Stimulated activated naive CD8-positive, alpha-beta T cell treated with anti-CD3 and anti-CD28 coated beads, Interleukin-15, amount 100 ng/mL, for 72 hours (primary cell): ENCODE measurements around the gene METTL18.

Source experiments
- ATAC-seq: fragments of 150-1000 bp; cut with Tn5 transposase; 2 replicates; pipeline ENCODE4 v1.10.0; 2021; ENCODE audit warnings: mild to moderate bottlenecking, moderate library complexity
- DNase-seq, 2 donors: peaks; one replicate each; pipeline ENCODE4 v3.0.0; 2021 to 2022
- H3K27ac Mint-ChIP-seq, 2 donors: one replicate each; pipeline ENCODE4 v1.8.0; 2022; ENCODE audit warnings: mild to moderate bottlenecking in 2 of 2, mixed read lengths in 2 of 2, moderate library complexity in 2 of 2
- H3K27me3 Mint-ChIP-seq: one replicate; pipeline ENCODE4 v1.8.0; 2022; ENCODE audit warnings: mixed read lengths
- H3K4me1 Mint-ChIP-seq: one replicate; pipeline ENCODE4 v1.8.0; 2022; ENCODE audit warnings: mild to moderate bottlenecking, mixed read lengths
- H3K4me3 Mint-ChIP-seq, 2 donors: one replicate each; pipeline ENCODE4 v1.8.0; 2022; ENCODE audit warnings: mild to moderate bottlenecking in 2 of 2, mixed read lengths in 2 of 2, moderate library complexity in 1 of 2
- H3K9me3 Mint-ChIP-seq, 2 donors: one replicate each; pipeline ENCODE4 v1.8.0; 2022; ENCODE audit warnings: mixed read lengths in 2 of 2

Gene METTL18

GRCh38 chr1:169802888-169803287, 8.2 kb upstream of the METTL18 start:
- no peaks in the 10 kb centered on the region for H3K9me3 Mint-ChIP-seq
- ATAC-seq, result no peak
- no peak for DNase-seq
- no peaks in the 10 kb centered on the region for H3K27me3 Mint-ChIP-seq
- no peak overlapping the region for H3K27ac Mint-ChIP-seq
- peaks cover 2% of the 10 kb centered on the region for H3K4me1 Mint-ChIP-seq
- H3K4me3 Mint-ChIP-seq, result no peak overlapping the region

- H3K9me3 Mint-ChIP-seq, result no peaks in the 10 kb centered on the region
- H3K4me1 Mint-ChIP-seq, result peaks cover 38% of the 10 kb centered on the region
- no peak overlapping the region for H3K4me3 Mint-ChIP-seq
- no peak for ATAC-seq
- DNase-seq, result no peak
- no peak overlapping the region for H3K27ac Mint-ChIP-seq
- no peaks in the 10 kb centered on the region for H3K27me3 Mint-ChIP-seq
Observed at GRCh38 chr1:169797281-169797680, 2.6 kb upstream of the METTL18 start.

DNA sequence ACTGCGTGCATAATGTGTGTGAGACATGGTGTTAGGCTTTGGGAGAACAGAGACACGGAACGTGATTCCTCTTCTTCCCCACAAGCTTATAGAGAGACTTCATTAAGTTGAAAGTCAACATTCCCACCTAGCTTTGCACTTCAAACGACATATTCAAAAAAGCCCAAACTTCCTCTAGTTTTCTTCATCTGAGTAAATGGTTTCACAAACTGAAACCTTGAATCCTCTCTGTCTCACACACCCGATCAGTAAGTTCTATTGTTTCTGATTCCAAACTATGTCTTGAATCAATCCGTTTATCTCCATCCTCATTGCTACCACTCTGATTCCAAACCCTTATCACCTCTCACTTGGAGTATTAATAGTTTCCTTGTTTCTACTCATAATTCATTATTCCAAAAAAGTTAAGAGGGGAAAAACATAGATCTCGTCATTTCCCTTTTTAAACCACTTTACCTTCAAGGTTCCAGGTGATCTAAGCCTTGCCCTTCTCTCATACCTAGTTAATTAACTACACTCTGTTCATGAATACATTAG, 1.6 kb upstream of the METTL18 start:
- no peak for ATAC-seq
- Mint-ChIP-seq H3K9me3 (no peaks in the 10 kb centered on the region), H3K27me3 (no peaks in the 10 kb centered on the region), H3K4me1 (peaks cover 47% of the 10 kb centered on the region), H3K4me3 (peak overlapping the region; percentile 87 to 96), H3K27ac (peak overlapping the region in 1 of 2 donors; percentile 77)
- DNase-seq, result no peak

DNA sequence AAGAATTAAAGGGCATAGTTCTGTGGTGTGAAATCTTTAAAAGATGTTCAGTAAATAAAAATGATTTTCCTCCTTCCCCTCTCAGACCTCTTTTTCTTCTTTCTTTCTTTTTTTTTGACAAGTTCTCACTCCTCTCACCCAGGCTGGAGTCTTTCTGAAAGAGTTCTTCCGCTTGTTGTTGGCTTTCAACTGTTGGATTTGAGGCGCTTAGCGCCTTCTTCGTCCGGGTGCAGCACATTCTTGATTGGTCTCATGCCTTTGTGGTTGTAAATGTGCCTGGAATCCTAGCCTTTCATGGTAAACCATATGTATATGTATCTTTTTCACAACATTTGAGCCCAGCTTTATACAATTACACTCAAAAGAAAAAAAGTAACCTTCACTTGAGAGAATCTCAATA, 980 bp upstream of the METTL18 start:
- no peak for DNase-seq
- Mint-ChIP-seq H3K9me3 (no peaks in the 10 kb centered on the region), H3K4me1 (peaks cover 47% of the 10 kb centered on the region), H3K27ac (peak overlapping the region; percentile 98 to 99), H3K27me3 (no peaks in the 10 kb centered on the region), H3K4me3 (peak overlapping the region; percentile 87 to 96)
- ATAC-seq, result no peak

DNA sequence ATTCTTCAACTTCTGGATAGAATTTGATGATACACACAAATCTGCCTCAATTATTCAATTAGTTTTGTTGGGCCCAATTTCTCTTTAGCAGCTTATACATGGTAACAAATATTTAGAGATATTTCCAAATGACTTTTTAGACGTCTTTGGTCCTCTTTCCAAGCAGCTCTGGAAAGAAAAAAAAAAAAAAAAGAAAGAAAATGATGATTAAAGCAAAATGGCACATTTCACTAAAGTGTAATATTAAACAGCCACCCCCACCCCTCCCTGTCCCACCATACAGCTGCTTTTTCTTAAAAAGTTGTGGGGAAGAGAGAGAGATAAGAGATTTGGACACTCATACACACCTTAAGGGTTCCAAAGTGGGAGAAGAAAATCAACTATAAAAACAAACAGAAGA, 977 bp downstream of the METTL18 start:
- DNase-seq, result no peak
- Mint-ChIP-seq H3K27me3 (no peaks in the 10 kb centered on the region), H3K9me3 (no peaks in the 10 kb centered on the region), H3K27ac (peak overlapping the region in 1 of 2 donors; percentile 47), H3K4me1 (peaks cover 47% of the 10 kb centered on the region), H3K4me3 (peak overlapping the region; percentile 87 to 96)
- ATAC-seq, result no peak

- Mint-ChIP-seq H3K27me3 (peaks cover 8% of the 10 kb centered on the region), H3K4me1 (peaks cover 20% of the 10 kb centered on the region), H3K9me3 (no peaks in the 10 kb centered on the region), H3K4me3 (no peak overlapping the region), H3K27ac (no peak overlapping the region)
- ATAC-seq (no peak), DNase-seq (no peak)
Observed at GRCh38 chr1:169788402-169788801, 6.3 kb downstream of the METTL18 start.

DNA sequence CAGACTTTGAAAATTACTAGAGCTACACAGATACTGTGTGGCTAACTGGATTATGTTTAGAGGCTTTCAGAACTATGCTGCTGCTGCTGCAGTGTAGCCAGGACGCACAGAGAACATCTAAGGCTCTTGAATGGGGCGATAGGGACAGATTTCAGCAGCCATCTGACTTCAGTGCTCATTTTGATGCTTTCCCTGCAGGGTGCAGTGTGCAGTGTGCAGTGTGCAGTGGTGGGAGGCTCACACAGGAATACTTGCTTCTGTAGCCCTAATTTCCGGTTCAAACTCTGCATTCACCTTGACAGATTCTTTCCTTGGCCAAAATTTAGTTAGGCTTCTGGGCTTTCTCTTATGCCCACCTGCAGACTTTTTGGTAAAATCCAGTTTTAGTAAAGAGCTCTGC, 7.7 kb downstream of the METTL18 start:
- Mint-ChIP-seq H3K27me3 (peaks cover 15% of the 10 kb centered on the region), H3K27ac (no peak overlapping the region), H3K9me3 (no peaks in the 10 kb centered on the region), H3K4me1 (peaks cover 6% of the 10 kb centered on the region), H3K4me3 (no peak overlapping the region)
- ATAC-seq (peak; percentile 35), DNase-seq (no peak)

GRCh38 chr1:169785267-169785666, 9.4 kb downstream of the METTL18 start:
- ATAC-seq, result no peak
- H3K4me1 Mint-ChIP-seq, result no peaks in the 10 kb centered on the region
- H3K27ac Mint-ChIP-seq, result no peak overlapping the region
- no peak for DNase-seq
- peaks cover 18% of the 10 kb centered on the region for H3K27me3 Mint-ChIP-seq
- H3K9me3 Mint-ChIP-seq, result no peaks in the 10 kb centered on the region
- no peak overlapping the region for H3K4me3 Mint-ChIP-seq

DNA sequence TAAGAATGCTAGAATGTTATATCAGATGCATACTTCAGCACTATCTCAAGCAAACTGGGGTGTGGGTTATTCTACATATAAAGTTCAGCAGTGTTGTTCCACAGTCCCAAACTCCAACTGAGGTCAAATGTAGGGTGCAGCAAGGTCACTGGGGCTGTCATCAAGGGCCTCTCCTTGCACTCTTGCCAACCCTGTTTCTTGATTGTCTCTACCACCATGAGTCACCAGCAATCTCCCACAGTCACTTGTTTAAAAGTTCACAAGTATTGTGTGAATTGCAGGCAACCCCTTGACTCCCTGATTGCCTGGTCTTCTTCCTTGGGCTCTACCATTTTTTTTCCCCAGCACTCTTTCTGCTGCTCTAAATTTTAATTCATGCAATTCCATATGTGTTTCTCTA, 10.6 kb downstream of the METTL18 start:
- ATAC-seq (no peak), DNase-seq (no peak)
- Mint-ChIP-seq H3K27ac (no peak overlapping the region), H3K27me3 (peaks cover 18% of the 10 kb centered on the region), H3K9me3 (no peaks in the 10 kb centered on the region), H3K4me3 (no peak overlapping the region), H3K4me1 (no peaks in the 10 kb centered on the region)

GRCh38 chr1:169782596-169782995, 12.1 kb downstream of the METTL18 start:
- H3K27me3 Mint-ChIP-seq, result peaks cover 18% of the 10 kb centered on the region
- no peak overlapping the region for H3K4me3 Mint-ChIP-seq
- no peaks in the 10 kb centered on the region for H3K9me3 Mint-ChIP-seq
- no peak for ATAC-seq
- H3K4me1 Mint-ChIP-seq, result no peaks in the 10 kb centered on the region
- H3K27ac Mint-ChIP-seq, result no peak overlapping the region
- DNase-seq, result no peak

DNA sequence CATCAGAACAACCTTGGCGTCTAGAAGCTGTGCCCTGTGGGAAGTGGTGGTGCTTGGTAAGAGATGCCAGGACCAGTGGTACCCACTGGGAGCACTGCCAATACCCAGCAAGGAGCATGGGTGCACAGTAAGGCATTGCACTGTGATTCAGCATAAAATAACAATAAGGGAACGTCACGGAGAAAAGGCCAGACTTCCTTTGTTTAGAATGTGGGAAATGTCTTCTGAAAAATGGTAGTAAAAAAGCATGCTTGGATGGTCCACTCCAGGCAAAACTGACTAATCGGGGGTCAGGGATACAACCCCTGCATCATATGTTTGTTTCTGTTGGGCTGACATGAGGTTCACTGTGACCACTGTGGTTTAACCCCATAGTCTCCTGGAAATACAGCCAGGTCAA, 14.7 kb downstream of the METTL18 start:
- no peak for DNase-seq
- no peaks in the 10 kb centered on the region for H3K9me3 Mint-ChIP-seq

DNA sequence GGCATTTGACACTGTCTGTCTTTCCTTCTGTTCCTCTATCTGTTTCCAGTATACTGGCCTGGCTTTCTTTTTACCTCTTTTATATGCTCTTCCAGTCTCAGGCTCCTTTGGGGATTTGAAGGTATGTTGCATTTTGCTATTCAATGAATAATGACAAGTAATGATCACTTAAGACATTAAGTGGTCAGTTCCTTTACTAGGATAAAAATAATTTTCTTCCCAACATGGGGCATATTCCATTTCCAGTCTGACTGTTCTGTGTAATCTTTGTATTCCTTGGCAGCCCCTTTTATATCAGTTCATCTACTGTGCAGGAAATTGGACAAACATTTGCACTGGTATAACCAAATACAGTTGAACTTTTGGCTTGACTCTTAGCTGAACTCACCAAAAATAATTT, 15.6 kb downstream of the METTL18 start:
- Mint-ChIP-seq H3K27me3 (peaks cover 11% of the 10 kb centered on the region), H3K4me3 (no peak overlapping the region), H3K27ac (no peak overlapping the region), H3K4me1 (no peaks in the 10 kb centered on the region), H3K9me3 (no peaks in the 10 kb centered on the region)
- ATAC-seq (no peak), DNase-seq (no peak)

More for the DNA sequence above, 14.7 kb downstream of the METTL18 start:
- no peak overlapping the region for H3K4me3 Mint-ChIP-seq
- peaks cover 18% of the 10 kb centered on the region for H3K27me3 Mint-ChIP-seq
- H3K27ac Mint-ChIP-seq, result no peak overlapping the region
- ATAC-seq, result no peak
- H3K4me1 Mint-ChIP-seq, result no peaks in the 10 kb centered on the region

- no peaks in the 10 kb centered on the region for H3K4me1 Mint-ChIP-seq
Observed at GRCh38 chr1:169776440-169776839, 18.3 kb downstream of the METTL18 start.

GRCh38 chr1:169768161-169768560, 26.5 kb downstream of the METTL18 start:
- DNase-seq, result no peak
- no peak overlapping the region for H3K4me3 Mint-ChIP-seq
- H3K4me1 Mint-ChIP-seq, result no peaks in the 10 kb centered on the region
- no peaks in the 10 kb centered on the region for H3K9me3 Mint-ChIP-seq
- H3K27ac Mint-ChIP-seq, result no peak overlapping the region
- H3K27me3 Mint-ChIP-seq, result no peaks in the 10 kb centered on the region
- ATAC-seq, result no peak

More at GRCh38 chr1:169776440-169776839, 18.3 kb downstream of the METTL18 start:
- ATAC-seq (no peak), DNase-seq (no peak)
- H3K27me3 Mint-ChIP-seq, result no peaks in the 10 kb centered on the region
- H3K4me3 Mint-ChIP-seq, result no peak overlapping the region
- H3K27ac Mint-ChIP-seq, result no peak overlapping the region
- H3K9me3 Mint-ChIP-seq, result no peaks in the 10 kb centered on the region

DNA sequence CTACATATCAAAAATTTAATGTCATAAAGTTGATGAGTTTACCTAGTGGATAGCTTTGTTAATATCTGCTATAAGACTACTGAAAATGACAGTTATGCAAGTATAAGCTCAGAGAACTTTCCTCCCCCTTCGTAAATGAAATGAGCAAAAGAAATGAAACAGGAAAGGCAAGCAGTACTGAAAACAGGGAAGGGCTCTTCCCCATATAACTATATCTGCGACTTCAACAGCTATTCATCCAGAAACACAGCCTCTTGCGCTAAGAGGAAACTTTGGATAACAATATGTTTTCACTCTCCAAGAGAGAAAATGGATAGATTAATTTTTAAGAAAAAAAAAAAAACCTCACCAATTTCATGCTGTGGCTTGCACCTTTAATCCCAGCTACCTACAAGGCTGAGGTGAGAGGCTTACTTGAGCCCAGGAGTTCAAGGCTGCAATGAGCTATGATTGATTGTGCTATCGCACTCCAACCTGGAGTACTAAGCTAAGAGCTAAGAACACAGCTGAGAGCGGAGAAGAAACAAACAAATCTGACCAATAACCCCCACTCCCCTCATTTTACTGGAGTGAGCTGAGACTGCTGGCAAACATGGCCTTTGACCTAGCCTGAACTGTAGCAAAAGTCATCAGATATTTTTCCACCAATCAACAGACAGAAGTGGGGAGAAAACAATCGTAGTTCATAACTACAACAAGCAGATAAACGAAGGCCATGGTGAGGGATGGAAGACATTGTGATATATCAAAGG, 29.0 kb downstream of the METTL18 start:
- no peaks in the 10 kb centered on the region for H3K9me3 Mint-ChIP-seq
- no peak overlapping the region for H3K4me3 Mint-ChIP-seq
- H3K4me1 Mint-ChIP-seq, result no peaks in the 10 kb centered on the region
- ATAC-seq (no peak), DNase-seq (no peak)
- no peaks in the 10 kb centered on the region for H3K27me3 Mint-ChIP-seq
- no peak overlapping the region for H3K27ac Mint-ChIP-seq

DNA sequence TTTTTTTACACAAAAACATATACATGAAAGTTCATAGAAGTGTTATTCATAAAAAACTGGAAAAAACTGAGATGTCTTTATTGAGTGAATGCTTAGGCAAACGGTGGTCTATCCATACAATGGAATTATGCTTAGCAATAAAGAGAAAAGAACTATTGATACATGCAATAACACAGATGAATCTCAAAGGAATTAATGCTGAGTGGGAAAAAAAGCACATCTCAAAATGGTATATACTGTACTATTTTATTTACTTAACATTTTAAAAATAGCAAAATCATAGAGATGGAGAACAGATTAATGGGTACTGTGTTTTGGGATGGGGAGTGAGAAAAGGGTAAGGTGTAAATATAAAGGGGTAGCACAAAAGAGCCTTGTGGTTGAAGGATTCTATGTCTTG, 29.8 kb downstream of the METTL18 start:
- Mint-ChIP-seq H3K4me3 (no peak overlapping the region), H3K27ac (no peak overlapping the region), H3K9me3 (no peaks in the 10 kb centered on the region), H3K4me1 (no peaks in the 10 kb centered on the region), H3K27me3 (no peaks in the 10 kb centered on the region)
- ATAC-seq (no peak), DNase-seq (no peak)

- ATAC-seq (no peak), DNase-seq (no peak)
- peaks cover 0 to 4% of the 10 kb centered on the region in 2 donors for H3K9me3 Mint-ChIP-seq
- H3K4me1 Mint-ChIP-seq, result no peaks in the 10 kb centered on the region
- no peak overlapping the region for H3K4me3 Mint-ChIP-seq
- H3K27ac Mint-ChIP-seq, result peak overlapping the region in 1 of 2 donors; percentile 83
- no peaks in the 10 kb centered on the region for H3K27me3 Mint-ChIP-seq
Observed at GRCh38 chr1:169762699-169763098, 32.0 kb downstream of the METTL18 start.
